GM21723 (cell line): ENCODE data around the gene TSPAN11.

Experiments
- ATAC-seq: cut with Tn5 transposase; IDR thresholded peaks from one replicate; pipeline ENCODE4 v1.9.1; 2021; ENCODE audit warnings: mild to moderate bottlenecking, moderate library complexity; ENCODE audit not compliant: unreplicated experiment

TSPAN11 gene

DNA sequence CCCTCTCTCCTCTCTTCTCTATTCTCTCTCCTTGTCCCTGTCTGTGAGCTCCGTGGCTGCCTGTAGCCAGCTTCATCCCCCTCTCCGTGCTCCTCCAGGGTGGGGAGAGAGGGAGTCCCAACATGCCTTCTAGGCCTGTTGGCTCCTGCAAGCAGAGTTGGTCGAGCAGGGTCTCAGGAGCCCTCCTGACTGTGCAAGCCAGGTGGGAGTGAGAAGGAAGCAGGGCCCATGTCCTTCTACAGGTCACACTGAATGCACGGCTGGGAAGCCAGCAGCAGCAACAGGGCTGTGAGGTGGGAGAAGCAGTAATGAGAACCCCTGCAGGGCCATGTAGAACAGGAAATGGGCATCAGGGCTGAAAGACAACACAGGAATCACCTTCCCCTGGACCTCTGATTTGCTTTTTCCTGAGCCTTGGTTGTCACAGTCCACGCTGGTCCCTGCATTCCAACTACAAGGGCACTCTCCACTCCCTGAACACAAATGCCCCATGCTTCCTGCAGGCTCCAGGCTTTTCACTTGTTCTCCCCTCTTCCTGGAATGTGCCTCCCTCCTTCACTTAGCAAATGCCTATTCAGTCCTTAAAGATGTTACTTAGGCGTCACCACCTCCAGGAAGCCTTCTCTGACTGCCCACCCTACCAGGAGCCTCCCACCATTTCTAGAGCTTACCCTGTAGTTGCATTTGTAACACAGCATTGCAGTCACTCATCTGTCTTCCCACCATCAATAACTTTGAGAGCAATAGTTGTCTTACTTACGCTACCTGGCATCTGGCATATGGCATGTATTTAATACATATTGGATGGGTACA, 51.2 kb downstream of the TSPAN11 start:
- no peak for ATAC-seq

DNA sequence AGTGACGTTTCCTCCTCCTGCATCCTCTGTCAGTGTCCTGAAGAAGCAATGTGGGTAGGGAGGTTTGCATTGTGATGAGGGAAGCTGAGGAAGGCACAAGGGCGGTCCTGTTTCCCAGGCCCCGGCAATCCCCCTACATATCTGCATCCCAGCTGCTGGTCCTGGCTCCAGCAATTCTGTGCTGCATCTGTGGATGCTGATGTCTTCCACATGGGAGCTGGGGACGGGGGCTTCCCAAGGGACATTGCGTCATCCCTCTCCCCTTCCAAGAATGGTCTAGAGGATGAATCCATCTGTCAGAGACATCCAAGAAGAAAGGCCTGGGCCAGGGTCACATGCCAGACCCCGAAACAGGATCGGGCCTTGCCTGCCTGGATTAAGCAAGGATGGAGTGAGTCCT, 52.1 kb downstream of the TSPAN11 start:
- no peak for ATAC-seq

DNA sequence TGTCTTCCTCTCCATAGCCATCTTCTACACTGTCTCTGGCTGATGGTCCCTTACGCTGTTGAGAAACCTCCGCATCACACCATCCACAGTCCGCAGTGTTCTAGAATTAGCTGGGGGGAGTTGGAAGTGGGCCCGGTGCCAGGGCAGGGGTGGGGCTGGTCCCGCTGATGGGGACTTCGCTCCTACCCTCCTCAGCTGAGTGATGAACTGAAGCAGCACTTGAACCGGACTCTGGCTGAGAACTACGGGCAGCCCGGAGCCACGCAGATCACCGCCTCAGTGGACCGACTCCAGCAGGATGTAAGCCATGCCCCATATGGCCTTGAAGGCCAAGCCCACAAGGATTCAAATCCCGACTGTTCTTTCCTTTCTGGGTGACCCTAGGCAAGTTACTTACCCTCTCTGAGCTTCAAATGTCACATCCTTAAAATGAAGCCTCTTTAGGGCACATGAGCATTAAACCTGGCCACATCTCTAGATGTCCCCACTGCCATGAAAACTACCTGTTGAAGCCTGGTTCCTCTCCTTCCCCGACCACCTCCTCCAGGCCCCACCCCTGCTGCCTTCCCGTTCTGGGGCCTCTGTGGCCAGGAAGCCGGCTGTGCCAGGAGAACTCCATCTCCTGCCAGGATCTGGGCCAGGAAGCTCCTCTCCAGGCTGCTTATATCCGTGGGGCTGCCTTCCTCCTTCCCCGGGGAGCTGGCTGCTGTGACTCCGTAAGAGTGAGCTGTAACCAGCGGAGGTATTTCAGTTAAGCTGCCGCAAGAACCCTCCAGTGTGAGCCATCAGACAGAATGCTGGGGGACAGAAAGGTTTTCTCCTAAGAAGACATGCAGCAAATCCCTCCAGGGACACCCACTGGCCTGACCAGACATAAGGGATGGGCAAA, 53.1 kb downstream of the TSPAN11 start:
- ATAC-seq, result no peak

DNA sequence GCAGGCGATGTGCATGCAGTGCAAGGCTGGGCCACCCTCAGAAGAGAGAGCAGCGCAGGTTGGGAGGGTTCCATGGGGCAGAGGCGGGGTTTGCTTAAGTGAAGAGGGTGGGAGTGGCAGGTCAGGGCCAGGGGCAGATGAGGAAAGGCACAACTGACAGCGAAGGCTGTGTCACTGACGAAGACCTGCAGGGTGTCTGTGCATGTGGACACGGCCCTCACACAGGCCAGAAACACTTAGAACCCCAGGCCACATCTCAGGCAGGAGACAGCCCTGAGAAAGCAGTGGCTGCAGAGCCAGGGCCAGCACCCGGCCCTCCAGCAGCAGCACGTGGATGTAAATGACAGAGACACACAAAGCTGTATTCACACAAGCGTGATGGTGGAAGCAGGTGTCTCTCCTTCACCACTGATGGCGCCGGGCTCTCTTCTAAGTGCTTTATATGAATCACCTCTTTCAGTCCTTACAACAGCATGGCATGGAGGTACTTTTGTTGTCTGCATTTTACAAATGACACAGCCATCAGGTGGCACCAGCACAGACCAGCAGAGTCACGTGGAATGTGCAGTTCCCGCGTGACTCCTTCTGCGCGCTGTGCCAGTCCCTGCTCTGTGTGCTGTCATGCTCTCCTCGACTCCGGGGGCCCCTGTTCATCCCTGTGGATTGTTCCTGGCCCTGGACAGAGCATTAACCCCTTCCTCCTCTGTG, 54.6 kb downstream of the TSPAN11 start:
- no peak for ATAC-seq

DNA sequence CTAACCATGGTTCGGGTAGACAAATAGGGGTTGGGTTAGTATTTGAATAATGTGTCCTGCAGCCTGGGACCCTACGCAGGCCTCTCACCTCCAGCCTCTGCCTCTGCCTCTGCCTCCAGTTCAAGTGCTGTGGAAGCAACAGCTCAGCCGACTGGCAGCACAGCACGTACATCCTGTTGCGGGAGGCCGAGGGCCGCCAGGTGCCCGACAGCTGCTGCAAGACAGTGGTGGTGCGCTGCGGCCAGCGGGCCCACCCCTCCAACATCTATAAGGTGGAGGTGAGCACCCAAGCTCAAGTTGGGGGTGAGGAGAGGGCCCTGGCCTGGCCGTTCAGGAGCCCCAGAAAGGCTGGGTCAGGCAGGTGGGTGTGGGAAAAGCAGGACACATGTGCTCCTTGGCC, 55.9 kb downstream of the TSPAN11 start:
- ATAC-seq, result no peak

DNA sequence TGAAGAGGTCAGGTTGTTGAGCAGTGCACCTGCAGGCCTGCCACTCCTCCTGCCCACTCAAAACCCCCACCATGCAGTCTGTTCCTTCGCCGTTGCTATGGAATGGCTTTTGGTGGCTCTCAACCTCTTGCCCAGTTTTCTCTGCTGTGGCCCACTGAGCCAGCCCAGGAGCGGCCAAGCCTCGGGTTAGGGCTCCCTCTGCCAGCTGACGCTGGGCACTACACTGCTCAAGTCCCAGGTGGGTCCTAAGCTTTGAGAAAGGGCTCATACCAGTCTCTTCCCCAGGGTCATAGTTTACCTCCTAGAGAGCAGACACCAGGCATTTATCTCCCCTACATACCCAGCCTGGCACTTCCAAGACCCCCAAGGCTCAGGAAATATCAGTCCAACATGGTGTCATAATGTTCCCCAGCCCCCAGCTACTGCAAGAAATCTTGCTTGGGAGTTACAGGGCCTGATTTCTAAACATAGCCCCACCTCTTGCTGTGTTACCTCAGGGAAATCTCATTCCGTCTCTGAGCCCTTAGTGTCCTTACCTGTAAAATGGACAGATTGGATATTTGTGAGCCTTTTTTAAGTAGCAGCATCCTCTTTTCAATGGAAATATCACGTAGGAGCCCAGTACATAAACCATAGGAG, 59.4 kb downstream of the TSPAN11 start:
- ATAC-seq, result peak; percentile 58

DNA sequence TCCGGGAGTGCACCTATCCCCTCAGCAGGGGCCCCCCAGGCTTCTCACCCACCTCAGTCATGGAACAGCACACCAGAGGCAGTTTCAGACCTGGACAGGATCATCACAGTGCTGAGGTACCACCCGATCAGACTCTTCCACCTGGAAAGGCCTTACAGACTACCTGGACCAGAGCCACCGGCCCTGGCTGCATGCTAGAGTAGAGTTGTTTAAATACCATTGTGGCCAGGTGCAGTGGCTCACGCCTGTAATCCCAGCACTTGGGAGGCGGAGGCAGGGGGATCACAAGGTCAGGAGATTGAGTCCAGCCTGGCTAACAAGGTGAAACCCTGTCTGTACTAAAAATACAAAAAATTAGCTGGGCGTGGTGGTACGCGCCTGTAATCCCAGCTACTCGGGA, 61.5 kb downstream of the TSPAN11 start:
- no peak for ATAC-seq

DNA sequence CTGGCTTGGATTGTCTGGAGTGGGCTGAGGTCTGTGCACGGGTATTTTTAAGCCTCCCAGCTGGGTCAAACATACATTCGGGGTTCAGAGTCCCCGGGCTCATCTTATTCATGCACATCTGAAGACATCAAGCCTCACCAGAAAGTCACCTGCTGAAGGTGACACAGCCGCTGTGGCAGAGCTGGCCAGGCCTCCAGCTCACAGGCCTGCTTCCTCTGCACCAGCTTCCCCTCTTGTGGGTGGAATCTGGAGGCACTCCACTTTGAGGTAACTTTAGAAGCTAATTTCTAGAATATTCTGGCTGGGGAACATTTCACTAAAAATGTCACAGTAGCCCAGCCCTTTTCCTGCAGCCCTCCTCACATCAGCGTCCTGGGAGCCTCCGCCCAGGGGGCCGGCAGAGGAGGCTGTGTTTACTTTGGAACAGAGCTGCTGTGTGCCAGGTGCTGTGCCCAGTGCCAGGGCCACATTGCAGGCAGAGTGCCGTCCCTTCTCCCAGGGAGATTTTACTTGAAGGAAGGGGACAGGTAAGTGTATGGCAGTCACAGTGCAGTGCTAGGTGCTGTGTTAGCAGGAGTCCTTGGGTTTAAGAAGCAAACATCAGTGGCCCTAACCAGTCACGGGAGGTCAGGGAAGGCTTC, 62.2 kb downstream of the TSPAN11 start:
- ATAC-seq, result no peak

DNA sequence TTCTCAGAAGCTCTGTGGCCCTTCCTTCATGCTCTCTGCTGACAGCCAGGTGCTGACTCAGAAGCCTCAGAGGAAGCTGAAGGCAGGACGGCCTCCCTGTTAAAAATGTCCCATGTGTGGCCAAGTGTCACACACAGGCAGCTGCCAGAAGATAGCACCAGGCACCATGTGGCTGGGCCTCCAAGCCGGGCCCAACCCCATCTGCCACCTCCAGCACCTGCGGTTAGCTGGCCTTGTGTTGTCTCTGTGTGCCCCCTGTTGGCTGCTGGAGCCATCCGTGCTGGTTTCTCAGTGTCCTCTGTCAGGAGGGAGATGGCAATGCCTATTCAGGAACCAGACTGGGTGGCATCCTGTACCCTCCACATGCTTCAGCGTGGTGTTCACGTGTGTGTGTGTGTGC, 63.2 kb downstream of the TSPAN11 start:
- ATAC-seq, result no peak

DNA sequence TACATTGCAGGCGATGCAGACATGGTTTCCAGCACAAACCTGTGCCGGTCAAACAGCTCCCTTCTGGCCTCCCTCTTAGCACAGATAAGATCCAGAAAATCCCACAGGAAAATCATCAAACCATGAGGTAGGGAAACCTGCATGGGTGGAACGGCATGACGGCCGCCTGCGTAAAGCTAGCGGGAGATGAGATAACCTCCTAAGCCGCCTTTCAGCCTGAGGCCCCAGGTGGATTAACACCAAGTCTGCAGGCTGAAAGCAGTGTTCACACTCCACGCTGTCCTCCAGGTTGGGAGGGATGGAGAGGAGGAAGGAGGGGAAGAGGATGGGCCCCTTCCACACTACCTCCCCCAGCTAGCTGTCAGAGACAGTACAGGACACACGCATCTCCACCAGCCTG, 63.8 kb downstream of the TSPAN11 start:
- no peak for ATAC-seq

DNA sequence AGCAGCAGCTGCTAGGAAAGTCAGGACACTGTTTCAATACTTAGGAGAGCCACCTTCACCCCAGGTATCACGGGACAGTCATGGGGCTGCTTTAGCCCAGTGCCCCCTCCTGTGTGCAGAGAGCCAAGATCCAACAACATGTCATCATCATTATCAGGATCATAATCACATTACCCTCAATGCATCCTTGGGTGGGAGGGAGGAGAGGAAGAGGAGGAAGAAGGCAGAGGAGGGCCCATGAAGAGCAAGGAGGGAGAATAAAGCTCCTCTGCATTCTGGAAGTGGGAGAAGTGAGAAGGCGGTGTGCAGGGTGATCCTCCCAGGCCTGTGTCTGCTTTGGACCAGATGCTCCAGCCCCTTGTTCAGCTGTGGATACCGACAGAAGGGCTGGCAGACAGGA, 64.2 kb downstream of the TSPAN11 start:
- ATAC-seq, result no peak

DNA sequence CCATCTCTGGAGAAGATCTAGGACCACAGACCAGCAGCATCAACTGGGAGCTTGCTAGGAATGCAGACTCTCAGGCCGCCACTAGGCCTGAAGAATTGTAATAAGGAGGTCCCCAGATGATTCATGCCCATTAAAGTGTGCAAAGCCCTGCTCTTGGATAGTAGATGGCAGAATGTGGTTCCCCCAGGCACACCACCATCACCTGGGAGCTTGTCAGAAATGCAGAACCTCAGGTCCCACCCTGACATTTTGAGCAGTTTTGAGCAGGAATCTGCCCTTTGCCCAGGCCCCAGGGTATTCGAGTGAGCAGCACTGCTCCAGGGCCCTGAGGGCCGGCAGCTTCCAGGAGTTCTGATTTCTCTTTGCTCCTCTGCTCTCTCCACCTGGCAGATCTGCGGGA, 64.9 kb downstream of the TSPAN11 start:
- ATAC-seq, result no peak

DNA sequence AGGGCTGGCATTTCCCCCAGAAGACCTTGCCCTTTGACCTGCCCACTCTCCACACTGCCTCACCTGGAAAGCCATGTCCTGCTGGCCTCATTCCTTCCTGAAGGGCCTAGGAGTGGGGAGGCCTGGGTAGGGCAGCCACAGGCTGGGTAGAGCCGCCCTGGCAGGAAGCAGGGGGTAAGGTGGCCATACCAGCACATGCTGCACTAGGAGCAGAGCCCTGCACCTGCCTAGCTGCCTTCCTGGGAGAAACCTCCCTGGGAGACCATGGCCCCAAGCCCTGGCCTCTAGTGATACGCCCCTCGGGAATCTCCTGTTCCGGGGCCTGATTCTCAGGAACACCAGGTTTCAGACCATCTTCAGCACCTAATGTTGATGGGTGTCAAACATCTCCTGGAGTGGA, 65.8 kb downstream of the TSPAN11 start:
- ATAC-seq, result no peak

DNA sequence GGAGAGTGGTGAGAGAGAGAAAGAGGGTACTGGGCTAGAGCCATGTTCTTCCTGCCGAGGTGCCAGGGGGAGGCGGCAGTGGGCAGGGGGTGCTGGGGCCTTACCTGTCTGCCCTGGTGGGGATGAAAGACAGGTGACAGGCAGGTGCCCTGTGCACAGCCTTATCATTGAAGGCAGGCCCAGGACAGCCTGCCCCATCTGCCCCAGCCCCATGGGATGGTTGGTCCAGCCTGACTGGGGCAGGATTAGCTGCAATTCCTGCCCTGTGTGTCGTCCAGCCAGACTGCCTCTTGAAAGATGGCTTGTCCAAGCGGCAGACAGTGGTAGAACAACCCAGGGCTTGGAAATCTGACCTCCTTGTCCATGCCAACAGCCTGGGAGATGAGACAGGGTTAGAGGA, 67.2 kb downstream of the TSPAN11 start:
- ATAC-seq, result no peak

DNA sequence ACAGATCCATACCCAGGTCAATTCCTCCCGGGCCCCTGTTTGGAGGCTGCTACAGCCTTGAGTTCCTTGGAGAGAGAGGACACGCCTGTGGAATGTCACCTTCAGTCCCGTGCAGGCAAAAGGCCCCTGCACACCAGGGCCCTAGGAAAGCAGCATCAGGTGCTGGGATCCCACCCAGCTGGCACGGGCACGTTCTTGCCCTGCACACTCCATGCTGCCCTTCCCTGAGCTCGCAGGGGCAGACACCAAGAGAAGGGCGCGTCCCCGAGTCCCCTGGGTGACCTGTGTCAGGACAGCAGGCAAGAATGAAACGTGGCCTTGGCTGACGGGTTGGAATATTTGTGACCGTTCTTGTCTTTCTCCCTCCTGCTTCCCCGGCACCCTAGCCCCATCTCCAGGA, 67.7 kb downstream of the TSPAN11 start:
- no peak for ATAC-seq

DNA sequence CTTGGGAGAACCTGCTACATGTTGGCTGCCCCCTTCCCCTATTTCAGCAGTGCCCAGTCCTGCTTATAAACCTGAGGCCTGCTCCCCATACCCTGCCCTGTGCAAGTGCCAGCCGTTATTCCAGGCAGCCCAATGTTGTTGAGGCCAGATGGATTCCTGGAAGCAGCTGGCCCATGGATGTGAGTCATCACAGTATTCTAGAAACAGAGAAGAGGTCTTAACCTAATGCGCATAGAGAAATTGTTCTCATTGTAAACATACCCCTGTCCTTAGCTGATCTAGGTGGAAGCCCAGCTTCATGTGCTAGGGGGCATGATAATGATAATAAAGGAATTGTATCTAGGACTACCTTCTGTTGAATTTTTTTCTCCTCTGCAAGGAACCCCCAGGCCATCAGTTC, 69.7 kb downstream of the TSPAN11 start:
- no peak for ATAC-seq

DNA sequence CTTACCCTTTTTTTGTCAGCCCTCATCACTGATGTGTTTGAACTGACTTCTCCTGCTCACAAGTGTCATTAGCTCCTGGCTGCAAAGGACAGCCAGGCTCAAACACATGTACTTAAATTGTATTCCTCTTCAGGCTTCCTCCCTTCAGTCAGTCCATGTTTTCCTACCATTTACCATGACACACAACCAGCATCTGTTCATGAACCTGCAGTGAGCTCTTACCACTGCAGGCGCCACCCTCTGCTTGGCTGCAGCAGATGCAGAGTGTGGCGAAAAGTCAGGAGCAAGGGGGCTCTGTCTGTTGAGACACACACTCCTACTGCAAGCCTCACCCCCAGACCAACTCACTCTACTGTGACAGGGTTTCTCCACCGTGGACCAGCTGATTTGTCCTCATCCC, 70.2 kb downstream of the TSPAN11 start:
- ATAC-seq, result no peak

DNA sequence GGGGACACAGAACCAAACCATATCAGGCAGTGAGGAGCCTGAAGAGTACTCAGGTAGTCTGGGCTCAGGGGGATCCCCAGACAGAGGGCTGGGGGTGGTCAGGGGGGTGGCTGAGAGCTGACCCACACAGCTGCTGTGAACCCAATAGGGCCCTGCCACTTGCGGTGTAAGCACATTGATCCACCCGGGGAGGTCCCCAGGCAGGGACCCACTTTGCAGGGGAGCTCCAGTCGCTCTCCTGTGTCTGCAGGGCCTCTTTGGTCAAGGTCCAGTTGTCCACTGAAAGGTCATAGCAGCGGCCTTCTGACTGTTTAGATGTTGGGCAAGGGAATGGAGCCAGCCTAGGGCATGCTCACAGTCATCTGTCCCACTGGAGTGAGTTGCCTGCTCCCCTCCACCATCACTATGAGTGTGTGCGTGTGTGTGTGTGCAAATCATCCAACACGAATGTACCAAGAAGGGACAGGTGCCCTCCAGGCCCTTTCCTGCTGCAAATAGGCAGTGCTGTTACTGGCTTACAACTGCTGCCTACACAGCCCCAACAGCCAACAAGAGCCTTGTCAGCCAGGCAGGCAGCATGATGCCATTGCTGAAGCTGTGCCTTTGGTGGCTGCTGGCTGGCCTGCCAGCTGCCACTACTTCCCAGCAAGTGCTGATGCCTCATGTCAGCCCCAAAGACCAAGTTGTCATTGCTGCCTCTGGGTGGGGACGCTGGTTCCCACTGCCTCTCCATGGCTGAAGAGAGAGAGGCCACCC, 71.3 kb downstream of the TSPAN11 start:
- ATAC-seq, result no peak

DNA sequence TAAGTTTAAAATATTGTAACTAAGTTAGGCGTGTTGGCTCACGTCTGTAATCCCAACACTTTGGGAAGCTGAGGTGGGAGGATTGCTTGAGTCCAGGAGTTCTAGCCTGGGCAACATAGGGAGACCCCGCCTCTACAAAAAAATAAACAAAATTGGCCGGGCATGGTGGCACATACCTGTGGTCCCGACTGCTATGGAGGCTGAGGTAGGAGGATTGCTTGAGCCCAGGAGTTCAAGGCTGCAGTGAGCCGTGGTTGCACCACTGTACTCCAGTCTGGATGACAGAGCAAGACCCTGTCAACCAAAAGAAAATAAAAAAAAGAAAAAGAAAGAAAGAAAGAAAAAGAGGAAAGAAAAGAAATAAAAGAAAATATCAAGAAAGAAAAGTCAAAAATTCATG, 72.5 kb downstream of the TSPAN11 start:
- no peak for ATAC-seq

DNA sequence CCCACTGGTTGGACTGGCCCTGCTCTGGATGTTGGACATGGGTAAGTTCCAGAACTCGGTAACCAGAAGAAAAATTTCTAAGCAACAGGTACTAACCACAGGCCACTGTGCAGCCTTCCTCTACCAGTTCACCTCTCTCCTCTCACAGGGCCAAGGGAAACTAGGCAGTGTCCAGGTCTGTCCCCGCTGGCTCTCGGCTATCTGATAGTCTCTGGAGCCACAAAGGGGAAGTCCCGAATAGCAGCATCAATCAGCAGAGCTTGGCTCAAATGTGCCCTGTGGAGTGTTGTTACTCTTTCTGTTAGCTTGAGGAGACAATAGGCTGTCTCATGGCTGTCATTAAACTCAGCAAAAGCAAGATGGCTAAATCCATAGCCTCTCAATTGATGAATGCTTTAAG, 73.2 kb downstream of the TSPAN11 start:
- no peak for ATAC-seq
